ENCODE data around the gene RPSA. TPM values are rescaled to one million over a fixed set of nuclear protein-coding genes. Genes with fewer than 3 reads are reported as not detected.

RPSA gene
- total and polyA plus RNA-seq, 2 experiments from 2014 or later = 406 to 1,590 TPM

DNA sequence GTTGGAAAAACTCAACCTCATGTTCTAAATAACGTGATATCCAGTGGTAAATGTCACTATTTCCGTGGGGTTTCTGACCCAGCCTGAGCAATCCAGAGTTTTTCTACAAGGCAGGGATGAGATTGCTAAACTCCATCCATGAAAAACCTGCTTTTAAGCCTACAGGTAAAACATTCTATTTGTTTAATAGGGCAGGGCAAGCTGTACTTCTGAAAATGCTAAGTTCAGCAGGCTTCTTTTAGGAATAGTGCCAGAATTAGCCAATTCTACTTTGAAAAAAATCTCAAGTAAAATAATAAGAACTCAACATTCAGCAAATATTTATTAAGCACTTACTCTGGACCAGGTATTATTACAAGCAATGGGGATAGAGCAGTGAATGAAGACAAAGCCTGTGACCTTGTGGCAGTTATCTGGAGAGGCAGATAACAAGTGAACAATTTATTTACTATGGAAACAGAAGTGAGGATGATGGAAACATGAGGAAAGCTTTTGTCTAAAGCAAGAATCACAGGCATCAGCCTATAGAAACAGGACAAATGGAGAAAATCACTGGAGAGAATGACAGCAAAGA lies 13.3 kb downstream of the RPSA start:
- no peak overlapping the region for H3K27ac ChIP-seq
- TF ChIP-seq EZH2phosphoT487 (IDR thresholded peaks at IDR 0.05; ENCODE audit: insufficient read depth, low read depth) = no peak
- no peak for TF ChIP-seq EZH2 (IDR thresholded peaks at IDR 0.05; ENCODE audit: insufficient read depth, poor library complexity, severe bottlenecking)
- no peaks in the 10 kb centered on the region for H4K20me1 ChIP-seq (ENCODE audit: insufficient read depth)
- H3K4me3 ChIP-seq = no peak overlapping the region
- H3K9me3 ChIP-seq (ENCODE audit: low read depth) = no peaks in the 10 kb centered on the region
- H3F3A ChIP-seq (ENCODE audit: insufficient read depth) = peaks cover 20% of the 10 kb centered on the region
- no peaks in the 10 kb centered on the region for H3K36me3 ChIP-seq (ENCODE audit: low read depth)
- H3K9ac ChIP-seq = no peak overlapping the region
- no peak overlapping the region for H3K4me2 ChIP-seq (ENCODE audit: unreplicated experiment)
- in situ Hi-C loops (cut with MboI) = no loop called here
- no peaks in the 10 kb centered on the region for H3K79me2 ChIP-seq (ENCODE audit: insufficient read depth)
- DNase-seq = no peak
- no peak overlapping the region for H2AFZ ChIP-seq
- H3K9me2 ChIP-seq (ENCODE audit: insufficient read depth) = no peaks in the 10 kb centered on the region
- WGBS, 2 experiments (ENCODE audit: low coverage in 1 of 2, low lambda C conversion rate in 2 of 2, missing lambda C conversion rate in 2 of 2) = 89 to 93% methylated on average over 2 of the region's 2 CpGs
- no peaks in the 10 kb centered on the region for H3K4me1 ChIP-seq (ENCODE audit: insufficient read depth)
- no peaks in the 10 kb centered on the region for H3K27me3 ChIP-seq (replicated peaks; ENCODE audit: insufficient read depth)

DNA sequence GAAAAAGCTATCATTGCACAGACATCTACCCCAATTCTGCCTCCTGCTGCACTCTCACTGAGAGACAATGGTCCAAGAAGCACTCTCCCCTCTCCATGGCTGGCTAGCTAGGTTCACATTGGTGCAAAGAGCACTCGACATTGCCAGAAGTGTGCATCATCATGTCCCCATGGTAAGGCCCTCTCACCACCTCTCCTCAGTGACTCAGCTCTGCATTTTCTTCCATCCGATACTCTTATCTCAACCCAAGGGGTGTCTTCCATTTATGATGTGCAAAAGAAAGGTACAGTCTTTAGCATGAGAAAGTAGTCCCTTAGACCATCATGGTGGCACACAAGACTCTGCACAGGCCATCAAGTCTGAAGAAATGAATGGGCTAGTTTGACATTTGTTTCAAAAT lies 14.0 kb downstream of the RPSA start:
- WGBS, 2 experiments (ENCODE audit: low coverage in 1 of 2, low lambda C conversion rate in 2 of 2, missing lambda C conversion rate in 2 of 2) = 91 to 97% methylated on average over 2 of the region's 2 CpGs

GRCh38 chr3:39423436-39423970 lies 17.0 kb downstream of the RPSA start:
- H3K36me3 ChIP-seq (ENCODE audit: low read depth) = no peaks in the 10 kb centered on the region
- H3K4me2 ChIP-seq (ENCODE audit: unreplicated experiment) = no peak overlapping the region
- TF ChIP-seq EZH2phosphoT487 (IDR thresholded peaks at IDR 0.05; ENCODE audit: insufficient read depth, low read depth) (no peak), EZH2 (IDR thresholded peaks at IDR 0.05; ENCODE audit: insufficient read depth, poor library complexity, severe bottlenecking) (no peak)
- H3K9ac ChIP-seq = no peak overlapping the region
- in situ Hi-C loops (cut with MboI) = no loop called here
- H3K4me3 ChIP-seq = no peak overlapping the region
- H3F3A ChIP-seq (ENCODE audit: insufficient read depth) = no peaks in the 10 kb centered on the region
- no peaks in the 10 kb centered on the region for H3K9me2 ChIP-seq (ENCODE audit: insufficient read depth)
- no peaks in the 10 kb centered on the region for H4K20me1 ChIP-seq (ENCODE audit: insufficient read depth)
- H3K27me3 ChIP-seq (replicated peaks; ENCODE audit: insufficient read depth) = no peaks in the 10 kb centered on the region
- no peak overlapping the region for H2AFZ ChIP-seq
- DNase-seq = no peak
- no peaks in the 10 kb centered on the region for H3K4me1 ChIP-seq (ENCODE audit: insufficient read depth)
- no peaks in the 10 kb centered on the region for H3K9me3 ChIP-seq (ENCODE audit: low read depth)
- H3K27ac ChIP-seq = no peak overlapping the region
- 100% methylated on average over 1 of the region's 1 CpG for WGBS, 2 experiments (ENCODE audit: low coverage in 1 of 2, low lambda C conversion rate in 2 of 2, missing lambda C conversion rate in 2 of 2)
- H3K79me2 ChIP-seq (ENCODE audit: insufficient read depth) = no peaks in the 10 kb centered on the region

More for the DNA sequence above, 14.0 kb downstream of the RPSA start:
- Histone ChIP-seq H3K9me2 (ENCODE audit: insufficient read depth) (no peaks in the 10 kb centered on the region), H3K4me2 (ENCODE audit: unreplicated experiment) (no peak overlapping the region), H3K27ac (no peak overlapping the region), H3K4me3 (no peak overlapping the region), H3K27me3 (replicated peaks; ENCODE audit: insufficient read depth) (no peaks in the 10 kb centered on the region), H3K9ac (no peak overlapping the region), H4K20me1 (ENCODE audit: insufficient read depth) (no peaks in the 10 kb centered on the region), H2AFZ (no peak overlapping the region), H3K4me1 (ENCODE audit: insufficient read depth) (no peaks in the 10 kb centered on the region), H3K79me2 (ENCODE audit: insufficient read depth) (no peaks in the 10 kb centered on the region), H3K9me3 (ENCODE audit: low read depth) (no peaks in the 10 kb centered on the region), H3F3A (ENCODE audit: insufficient read depth) (peaks cover 13% of the 10 kb centered on the region), H3K36me3 (ENCODE audit: low read depth) (no peaks in the 10 kb centered on the region)
- in situ Hi-C loops (cut with MboI) = no loop called here
- no peak for DNase-seq
- no peak for TF ChIP-seq EZH2 (IDR thresholded peaks at IDR 0.05; ENCODE audit: insufficient read depth, poor library complexity, severe bottlenecking)
- no peak for TF ChIP-seq EZH2phosphoT487 (IDR thresholded peaks at IDR 0.05; ENCODE audit: insufficient read depth, low read depth)

DNA sequence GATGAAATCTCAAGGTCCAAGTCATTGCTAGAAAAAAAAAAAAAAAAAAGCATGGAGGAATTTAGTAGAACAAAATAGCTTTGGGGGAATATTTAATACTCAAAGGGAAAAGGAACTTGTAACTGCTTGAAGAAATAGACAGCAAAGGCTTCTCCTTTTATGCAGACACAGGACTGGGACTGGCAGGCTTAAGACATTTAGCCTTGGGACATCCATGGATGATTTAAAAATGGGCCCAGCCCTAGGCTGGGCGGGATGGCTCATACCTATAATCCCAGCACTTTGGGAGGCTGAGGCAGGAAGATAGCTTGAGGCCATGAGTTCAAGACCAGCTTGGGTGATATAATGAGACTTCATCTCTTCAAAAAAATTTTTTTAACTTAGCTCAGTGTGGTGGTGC lies 19.8 kb downstream of the RPSA start:
- Histone ChIP-seq H3K27ac (no peak overlapping the region), H3K9ac (no peak overlapping the region), H3F3A (ENCODE audit: insufficient read depth) (no peaks in the 10 kb centered on the region), H3K4me3 (no peak overlapping the region), H3K9me3 (ENCODE audit: low read depth) (no peaks in the 10 kb centered on the region), H3K4me1 (ENCODE audit: insufficient read depth) (no peaks in the 10 kb centered on the region), H2AFZ (no peak overlapping the region), H3K9me2 (ENCODE audit: insufficient read depth) (no peaks in the 10 kb centered on the region), H3K79me2 (ENCODE audit: insufficient read depth) (no peaks in the 10 kb centered on the region), H4K20me1 (ENCODE audit: insufficient read depth) (no peaks in the 10 kb centered on the region), H3K36me3 (ENCODE audit: low read depth) (no peaks in the 10 kb centered on the region), H3K4me2 (ENCODE audit: unreplicated experiment) (no peak overlapping the region), H3K27me3 (replicated peaks; ENCODE audit: insufficient read depth) (no peaks in the 10 kb centered on the region)
- WGBS, 2 experiments (ENCODE audit: low coverage in 1 of 2, low lambda C conversion rate in 2 of 2, missing lambda C conversion rate in 2 of 2) = 75 to 78% methylated on average over 1 of the region's 1 CpG
- no peak for TF ChIP-seq EZH2phosphoT487 (IDR thresholded peaks at IDR 0.05; ENCODE audit: insufficient read depth, low read depth)
- TF ChIP-seq EZH2 (IDR thresholded peaks at IDR 0.05; ENCODE audit: insufficient read depth, poor library complexity, severe bottlenecking) = no peak
- DNase-seq = no peak
- in situ Hi-C loops (cut with MboI) = no loop called here
